ACHN (cell line): ENCODE data around the gene PAX8.

ENCODE experiments used
- DNase-seq: peaks from one replicate; pipeline ENCODE4 v3.0.0-alpha.2; 2015
- in situ Hi-C: cut with HindIII; loops from 2 replicates; pipeline ENCODE4 v1.10.0; 2017; ENCODE audit warnings: low sequenced_read_pairs, low pct_ligation_motif_present, low pct_unique_long_range_greater_than_20kb

The PAX8 gene

GRCh38 chr2:113274432-113274831 lies 4.3 kb downstream of the PAX8 start:
- in situ Hi-C loops, result no loop called here
- peak; percentile 44 for DNase-seq

- in situ Hi-C loops, result no loop called here
Measured at GRCh38 chr2:113273981-113274380, 4.7 kb downstream of the PAX8 start.

GRCh38 chr2:113273027-113273551 lies 5.6 kb downstream of the PAX8 start:
- in situ Hi-C loops, result no loop called here
- DNase-seq, result peak; percentile 64

More at GRCh38 chr2:113273981-113274380, 4.7 kb downstream of the PAX8 start:
- DNase-seq, result no peak

GRCh38 chr2:113272477-113272876 lies 6.2 kb downstream of the PAX8 start:
- DNase-seq, result no peak
- in situ Hi-C loops, result no loop called here

- no peak for DNase-seq
- in situ Hi-C loops, result no loop called here
Measured at GRCh38 chr2:113268621-113269360, 9.9 kb downstream of the PAX8 start.

- no peak for DNase-seq
- in situ Hi-C loops, result no loop called here
Measured at GRCh38 chr2:113266431-113266830, 12.3 kb downstream of the PAX8 start.

GRCh38 chr2:113264713-113265403 lies 13.9 kb downstream of the PAX8 start:
- in situ Hi-C loops, result no loop called here
- no peak for DNase-seq

- no peak for DNase-seq
- in situ Hi-C loops, result no loop called here
Measured at GRCh38 chr2:113263546-113263945, 15.2 kb downstream of the PAX8 start.

- DNase-seq, result no peak
- in situ Hi-C loops, result no loop called here
Measured at GRCh38 chr2:113260991-113261390, 17.7 kb downstream of the PAX8 start.

- no peak for DNase-seq
- in situ Hi-C loops, result no loop called here
Measured at GRCh38 chr2:113258471-113259147, 20.1 kb downstream of the PAX8 start.

- DNase-seq, result no peak
- in situ Hi-C loops, result no loop called here
Measured at GRCh38 chr2:113257516-113258264, 21.0 kb downstream of the PAX8 start.

GRCh38 chr2:113255140-113256070 lies 23.3 kb downstream of the PAX8 start:
- DNase-seq, result no peak
- in situ Hi-C loops, result no loop called here

- DNase-seq, result no peak
- in situ Hi-C loops, result no loop called here
Measured at GRCh38 chr2:113253453-113253852, 25.3 kb downstream of the PAX8 start.

GRCh38 chr2:113252047-113252590 lies 26.6 kb downstream of the PAX8 start:
- no peak for DNase-seq
- in situ Hi-C loops, result no loop called here

- DNase-seq, result no peak
- in situ Hi-C loops, result no loop called here
Measured at GRCh38 chr2:113251118-113251517, 27.6 kb downstream of the PAX8 start.

GRCh38 chr2:113248997-113249770 lies 29.5 kb downstream of the PAX8 start:
- in situ Hi-C loops, result no loop called here
- peak; percentile 65 for DNase-seq

- DNase-seq, result no peak
- in situ Hi-C loops, result no loop called here
Measured at GRCh38 chr2:113246606-113247005, 32.1 kb downstream of the PAX8 start.
